H9 (cell line): ENCODE measurements around the gene VIM. TPM values are rescaled to one million over a fixed set of nuclear protein-coding genes. Genes with fewer than 3 reads are reported as not detected.

ENCODE experiments used
- DNase-seq: peaks from one replicate; pipeline ENCODE4 v3.0.0-alpha.2; 2017
- H2AFZ ChIP-seq: one replicate; pipeline ENCODE4 v1.6.1; 2013; ENCODE audit warnings: mild to moderate bottlenecking, low read length, control low read depth, moderate library complexity
- H2AK5ac ChIP-seq: 2 replicates; pipeline ENCODE4 v1.6.1; 2013; ENCODE audit warnings: low read length, control low read depth, mixed read lengths; ENCODE audit not compliant: insufficient read length
- H2BK120ac ChIP-seq: one replicate; pipeline ENCODE4 v1.6.1; 2013; ENCODE audit warnings: low read depth, mild to moderate bottlenecking, low read length, control low read depth, inconsistent platforms; ENCODE audit not compliant: poor library complexity, severe bottlenecking
- H2BK12ac ChIP-seq: 2 replicates; pipeline ENCODE4 v1.6.1; 2013; ENCODE audit warnings: low read length, control low read depth, mixed read lengths, low read depth; ENCODE audit not compliant: insufficient read length
- H2BK15ac ChIP-seq: 2 replicates; pipeline ENCODE4 v1.6.1; 2013; ENCODE audit warnings: low read depth, low read length, control low read depth
- H2BK20ac ChIP-seq: one replicate; pipeline ENCODE4 v1.6.1; 2013; ENCODE audit warnings: low read depth, mild to moderate bottlenecking, low read length, control low read depth, inconsistent platforms; ENCODE audit not compliant: poor library complexity, severe bottlenecking
- H2BK5ac ChIP-seq: 2 replicates; pipeline ENCODE4 v1.6.1; 2013; ENCODE audit warnings: low read length, control low read depth, mixed read lengths; ENCODE audit not compliant: insufficient read length
- H3K14ac ChIP-seq: 2 replicates; pipeline ENCODE4 v1.6.1; 2013; ENCODE audit warnings: low read length, control low read depth; ENCODE audit not compliant: insufficient read depth
- H3K18ac ChIP-seq: 2 replicates; pipeline ENCODE4 v1.6.1; 2013; ENCODE audit warnings: low read depth, mild to moderate bottlenecking, mixed read lengths, low read length, control low read depth; ENCODE audit not compliant: insufficient read length
- H3K23ac ChIP-seq: 2 replicates; pipeline ENCODE4 v1.6.1; 2013; ENCODE audit warnings: low read length, control low read depth, mixed read lengths, low read depth; ENCODE audit not compliant: insufficient read length
- H3K23me2 ChIP-seq: 2 replicates; pipeline ENCODE4 v1.6.1; 2013; ENCODE audit warnings: low read depth, mild to moderate bottlenecking, mixed read lengths, low read length, control low read depth; ENCODE audit not compliant: insufficient read length, poor library complexity, severe bottlenecking
- H3K27ac ChIP-seq: 2 replicates; pipeline ENCODE4 v1.5.1; 2013; ENCODE audit warnings: low read length, control low read depth, mixed read lengths, low read depth; ENCODE audit not compliant: insufficient read length
- H3K27me3 ChIP-seq: 2 replicates; pipeline ENCODE4 v1.6.1; 2013; ENCODE audit warnings: low read length, control low read depth, inconsistent platforms; ENCODE audit not compliant: insufficient read depth
- H3K4ac ChIP-seq: 2 replicates; pipeline ENCODE4 v1.6.1; 2013; ENCODE audit warnings: low read depth, mild to moderate bottlenecking, control low read depth, inconsistent platforms, low read length, moderate library complexity
- H3K4me1 ChIP-seq: 2 replicates; pipeline ENCODE4 v1.6.1; 2013; ENCODE audit warnings: low read length, control low read depth, inconsistent platforms; ENCODE audit not compliant: insufficient read depth
- H3K4me2 ChIP-seq: 2 replicates; pipeline ENCODE4 v1.6.1; 2013; ENCODE audit warnings: low read length, control low read depth, mixed read lengths; ENCODE audit not compliant: insufficient read length, insufficient read depth
- H3K56ac ChIP-seq: 2 replicates; pipeline ENCODE4 v1.6.1; 2013; ENCODE audit warnings: low read depth, mild to moderate bottlenecking, mixed read lengths, low read length, control low read depth; ENCODE audit not compliant: insufficient read length
- H3K79me1 ChIP-seq: 2 replicates; pipeline ENCODE4 v1.6.1; 2013; ENCODE audit warnings: low read depth, mild to moderate bottlenecking, moderate library complexity, low read length, control low read depth, inconsistent platforms; ENCODE audit not compliant: insufficient read depth, poor library complexity, severe bottlenecking
- H3K79me2 ChIP-seq: 2 replicates; pipeline ENCODE4 v1.6.1; 2013; ENCODE audit warnings: low read length, control low read depth, inconsistent platforms; ENCODE audit not compliant: insufficient read depth
- H3K9ac ChIP-seq: 2 replicates; pipeline ENCODE4 v1.6.1; 2013; ENCODE audit warnings: low read length, control low read depth, mixed read lengths; ENCODE audit not compliant: insufficient read length; ENCODE audit errors: extremely low read depth
- H3K9me3 ChIP-seq: one replicate; pipeline ENCODE4 v1.6.1; 2013; ENCODE audit warnings: low read depth, low read length, inconsistent platforms; ENCODE audit not compliant: control insufficient read depth
- H3T11ph ChIP-seq: one replicate; pipeline ENCODE4 v1.6.1; 2013; ENCODE audit warnings: mild to moderate bottlenecking, low read length, control low read depth, inconsistent platforms
- H4K20me1 ChIP-seq: one replicate; pipeline ENCODE4 v1.6.1; 2013; ENCODE audit not compliant: control insufficient read depth, insufficient read length, insufficient read depth
- H4K5ac ChIP-seq: 2 replicates; pipeline ENCODE4 v1.6.1; 2013; ENCODE audit warnings: low read depth, mild to moderate bottlenecking, mixed read lengths, low read length, control low read depth; ENCODE audit not compliant: insufficient read length
- H4K8ac ChIP-seq: replicated peaks from 2 replicates; pipeline ENCODE4 v1.6.1; 2013; ENCODE audit warnings: low read length, control low read depth, mixed read lengths, low read depth; ENCODE audit not compliant: insufficient read length
- H4K91ac ChIP-seq: 2 replicates; pipeline ENCODE4 v1.6.1; 2013; ENCODE audit warnings: low read depth, mild to moderate bottlenecking, moderate library complexity, mixed read lengths, low read length, control low read depth; ENCODE audit not compliant: insufficient read length
- H3K27ac Mint-ChIP-seq, 3 experiments: 2 replicates in 2 of 3; 3 replicates in 1 of 3; pipeline ENCODE4 v1.8.0; 2020 to 2021; ENCODE audit warnings: mixed read lengths in 3 of 3, mild to moderate bottlenecking in 1 of 3, moderate library complexity in 1 of 3
- H3K27me3 Mint-ChIP-seq: 2 replicates; pipeline ENCODE4 v1.8.0; 2021; ENCODE audit warnings: low read depth, mild to moderate bottlenecking, moderate library complexity, mixed read lengths
- H3K36me3 Mint-ChIP-seq, 3 experiments: 2 replicates in 2 of 3; 3 replicates in 1 of 3; pipeline ENCODE4 v1.8.0; 2020 to 2021; ENCODE audit warnings: low read depth in 3 of 3, mixed read lengths in 3 of 3; ENCODE audit not compliant: insufficient read depth in 1 of 3
- H3K4me1 Mint-ChIP-seq, 2 experiments: 2 replicates each; pipeline ENCODE4 v1.8.0; 2020; ENCODE audit warnings: mixed read lengths in 2 of 2
- H3K4me3 Mint-ChIP-seq, 2 experiments: 2 replicates in 1 of 2; 3 replicates in 1 of 2; pipeline ENCODE4 v1.8.0; 2020 to 2021; ENCODE audit warnings: mild to moderate bottlenecking in 2 of 2, mixed read lengths in 2 of 2, moderate library complexity in 1 of 2
- H3K9me3 Mint-ChIP-seq, 2 experiments: 2 replicates in 1 of 2; 3 replicates in 1 of 2; pipeline ENCODE4 v1.8.0; 2020; ENCODE audit warnings: mild to moderate bottlenecking in 2 of 2, mixed read lengths in 2 of 2, moderate library complexity in 1 of 2
- CTCF ChIP-seq: fragments of 200-600 bp; sonication (generic); conservative IDR thresholded peaks from 3 replicates; pipeline ENCODE4 v1.8.0; 2021; ENCODE audit warnings: antibody characterized with exemption, mild to moderate bottlenecking
- WGBS: extraction: QIAGEN DNeasy Blood & Tissue Kit; methylation state at CpG from one replicate; pipeline ENCODE4 v1.1.7; 2013; ENCODE audit warnings: missing lambda C conversion rate, low lambda C conversion rate, mixed read lengths; ENCODE audit not compliant: insufficient read length; ENCODE audit errors: extremely low coverage; 5-methylcytosine and 5-hydroxymethylcytosine counted together
- total RNA-seq: library from RNA; stranded (reverse); gene quantifications from 2 replicates; pipeline ENCODE4 v1.2.1, GENCODE V29; 2021

Gene VIM
- total RNA-seq, 1 experiment from 2014 or later = 232 TPM

DNA sequence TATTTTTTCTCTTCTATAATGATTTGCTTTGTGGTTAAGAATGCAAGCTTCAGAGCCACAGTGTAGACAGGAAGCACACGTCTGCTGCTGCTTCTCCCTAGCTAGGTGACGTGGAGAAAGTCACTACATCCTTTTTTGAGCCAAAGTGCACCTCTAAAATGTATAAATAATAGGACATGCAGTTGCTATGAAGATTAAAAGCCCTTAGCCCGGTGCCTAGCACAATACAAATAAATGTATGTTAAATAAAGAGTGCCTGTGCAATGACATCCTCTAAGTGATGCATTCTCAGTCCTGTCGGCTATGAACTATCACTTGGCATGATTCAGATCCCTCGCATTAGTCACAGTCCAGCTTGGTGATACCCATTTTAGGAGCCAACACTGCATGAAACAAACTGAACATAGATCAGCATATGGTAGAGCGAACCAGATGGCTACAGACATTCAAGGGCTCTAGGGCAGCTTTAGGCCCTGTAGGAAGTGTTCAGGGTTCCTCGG is 21.8 kb upstream of the VIM start:
- Histone ChIP-seq H4K8ac (no peak overlapping the region), H3K4me2 (no peak overlapping the region), H4K91ac (no peak overlapping the region), H2BK120ac (no peak overlapping the region), H3K4me1 (no peaks in the 10 kb centered on the region; the same call in 1 of the 2 replicates), H3K79me2 (no peaks in the 10 kb centered on the region), H2BK20ac (no peak overlapping the region), H3K56ac (no peak overlapping the region), H3K27ac (no peak overlapping the region), H3K9me3 (no peaks in the 10 kb centered on the region), H3T11ph (no peak overlapping the region), H4K20me1 (no peaks in the 10 kb centered on the region), H2BK12ac (no peak overlapping the region), H3K23me2 (peaks cover under 1% of the 10 kb centered on the region), H2BK5ac (no peak overlapping the region), H4K5ac (no peak overlapping the region), H3K14ac (no peak overlapping the region), H2AK5ac (no peak overlapping the region), H2AFZ (no peak overlapping the region), H3K4ac (no peak overlapping the region), H3K9ac (no peak overlapping the region), H3K18ac (no peak overlapping the region), H2BK15ac (no peak overlapping the region), H3K23ac (no peak overlapping the region), H3K27me3 (no peaks in the 10 kb centered on the region), H3K79me1 (no peaks in the 10 kb centered on the region)
- H3K9me3 Mint-ChIP-seq = no peaks in the 10 kb centered on the region
- H3K27ac Mint-ChIP-seq = 0 out of 7 replicates have a peak overlapping the region, but pooled peaks of 1 of the 3 experiments have one; percentile 45
- H3K4me3 Mint-ChIP-seq = no peak overlapping the region
- DNase-seq = no peak
- peaks cover 32 to 37% of the 10 kb centered on the region in 2 experiments for H3K4me1 Mint-ChIP-seq
- no peaks in the 10 kb centered on the region for H3K27me3 Mint-ChIP-seq
- no peak for TF ChIP-seq CTCF
- no peaks in the 10 kb centered on the region for H3K36me3 Mint-ChIP-seq
- no CpG with 5 or more reads among the region's 7 CpGs for WGBS
